ENCODE data around the gene SLITRK1.

DNA sequence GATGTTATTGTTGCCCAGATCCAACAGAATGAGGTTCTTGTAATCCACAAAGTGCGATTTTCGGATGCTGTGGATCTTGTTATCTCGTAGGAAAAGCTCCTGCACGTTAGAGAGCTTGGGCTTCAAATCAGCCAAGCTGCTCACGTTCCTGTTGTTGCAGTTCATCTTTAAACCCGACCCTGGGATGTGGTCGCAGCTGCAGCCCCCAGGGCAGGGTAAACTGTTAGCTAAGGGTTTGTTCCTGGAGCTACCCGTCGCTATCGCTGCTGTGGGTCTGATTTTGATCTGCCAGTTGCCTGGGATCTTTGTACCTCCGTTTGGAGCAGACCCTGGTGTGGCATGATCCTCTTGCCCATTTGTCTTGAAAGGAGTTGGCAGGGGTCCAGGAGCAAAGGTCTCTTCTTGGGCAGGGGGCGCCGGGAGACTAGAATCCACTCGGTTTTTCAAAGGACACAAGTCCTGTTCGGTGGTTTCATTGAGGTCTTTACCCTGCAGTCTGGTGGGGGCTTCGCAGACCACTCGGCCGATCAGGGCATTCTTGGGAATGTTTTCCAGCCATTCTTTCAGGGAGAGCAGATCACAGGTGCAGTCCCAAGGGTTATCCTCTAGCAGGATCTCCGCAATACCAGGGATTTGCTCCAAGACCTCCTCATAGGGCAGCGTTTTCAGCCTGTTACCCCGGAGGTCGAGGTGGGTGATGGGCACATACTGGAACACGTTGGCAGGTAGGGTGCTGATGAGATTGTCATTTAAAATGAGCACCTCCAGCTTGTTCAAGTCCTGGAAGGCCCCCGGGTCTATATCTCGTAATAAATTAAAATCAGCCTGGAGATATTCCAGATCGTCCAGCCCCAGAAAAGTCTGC lies 1.8 kb downstream of the SLITRK1 start:
- TF ChIP-seq CTCF (conservative IDR thresholded peaks at IDR 0.05) = no peak
- no peak for TF ChIP-seq EZH2 (IDR thresholded peaks at IDR 0.05; ENCODE audit: low read depth)

Data from PC-9 (cell line).